ENCODE results near the gene DYNLT1.

DYNLT1 gene

DNA sequence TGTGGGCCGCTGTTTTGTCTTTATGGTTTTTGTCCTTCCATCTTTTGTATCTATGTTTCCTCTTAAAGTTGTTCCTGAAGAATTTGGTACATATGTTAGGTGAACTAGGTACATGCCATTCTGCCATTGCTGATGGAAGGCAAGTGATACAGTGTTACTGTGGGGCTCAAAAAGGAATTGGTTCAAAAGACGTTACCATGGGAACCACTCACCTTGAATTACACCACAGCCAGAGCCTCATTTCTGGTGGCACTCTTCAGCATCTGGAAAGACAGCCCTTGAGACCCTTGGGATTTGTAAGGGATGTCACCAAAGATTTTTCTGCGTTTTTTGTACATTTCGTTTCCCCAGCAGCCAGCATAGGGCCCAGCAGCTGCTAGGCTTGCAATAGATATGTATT is 52.7 kb downstream of the DYNLT1 start:
- DNase-seq = no peak

DNA sequence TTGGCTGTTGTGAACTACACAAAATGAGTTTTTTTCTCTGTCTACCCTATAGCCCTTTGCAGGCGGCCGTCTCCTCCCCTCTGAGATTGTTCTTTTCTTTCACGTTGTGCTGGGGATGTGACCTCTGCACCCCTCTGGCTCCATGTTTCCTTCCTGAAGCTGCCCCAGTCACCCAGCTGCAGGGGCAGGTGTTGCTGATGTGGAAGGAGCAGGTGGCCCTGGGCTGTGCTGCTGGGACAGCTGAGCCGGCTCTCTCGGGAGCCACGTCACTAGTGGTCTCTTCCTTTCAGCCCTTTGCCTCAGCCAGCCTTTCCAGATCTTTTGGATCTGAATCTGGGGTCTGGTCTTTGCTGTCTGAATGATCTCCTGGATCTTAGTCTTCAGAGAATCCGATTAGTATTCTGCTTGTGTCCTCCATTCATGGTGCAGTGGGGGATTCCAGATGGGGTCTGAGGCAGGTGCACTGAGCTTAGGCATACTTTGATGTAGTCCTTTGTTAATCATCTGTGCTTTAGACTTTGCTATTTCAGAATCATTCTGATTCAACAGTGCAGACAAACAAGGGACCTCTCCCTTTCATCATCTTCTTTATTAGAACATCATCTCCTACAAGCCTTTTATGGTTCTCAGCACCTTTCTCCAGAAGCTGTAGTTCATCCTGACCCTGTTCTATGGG is 53.3 kb downstream of the DYNLT1 start:
- no peak for DNase-seq

DNA sequence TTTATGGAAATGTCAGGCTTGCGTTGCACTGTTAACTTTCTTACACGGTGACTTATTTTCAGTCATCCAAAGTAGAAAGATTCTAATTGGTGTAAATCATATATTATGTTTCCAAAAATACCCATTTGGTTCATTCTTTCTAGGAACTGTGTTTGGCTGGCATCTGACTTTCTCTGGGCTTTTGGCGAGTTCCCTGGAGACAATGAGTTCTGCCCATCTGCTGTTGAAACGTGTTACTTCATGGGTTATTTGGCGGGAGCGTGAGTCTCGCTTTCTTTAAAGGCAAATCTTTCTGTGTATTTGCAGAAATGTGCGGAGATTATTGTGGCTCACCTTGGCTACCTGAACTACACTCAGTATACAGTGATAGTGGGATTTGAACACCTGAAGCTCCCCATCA is 55.2 kb downstream of the DYNLT1 start:
- no peak for DNase-seq

DNA sequence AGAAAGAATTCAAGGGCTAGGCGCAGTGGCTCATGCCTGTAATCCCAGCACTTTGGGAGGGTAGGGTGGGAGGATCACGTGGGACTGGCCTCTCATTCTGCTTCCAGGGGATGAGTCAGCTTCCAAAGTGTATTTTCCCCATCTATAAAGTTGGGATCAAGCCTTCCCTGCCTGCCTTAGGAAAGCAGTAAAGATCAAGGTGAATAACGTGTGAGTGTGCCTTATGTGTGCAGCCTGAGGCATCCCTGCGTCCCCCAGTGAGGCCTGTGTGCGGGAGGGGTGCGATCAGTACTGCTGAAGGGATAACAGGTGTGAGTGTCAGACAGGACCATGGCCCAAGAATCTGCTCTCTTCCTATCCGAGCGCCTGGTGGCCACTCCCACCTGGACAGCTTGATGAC is 57.9 kb downstream of the DYNLT1 start:
- DNase-seq = no peak
